HEK293 (cell line): ENCODE results near the gene STYK1.

Experiments
- ATF2 ChIP-seq: fragments of 450-650 bp; formaldehyde crosslinking; IDR thresholded peaks from 2 replicates; pipeline ENCODE4 v1.5.1; 2016; ENCODE audit warnings: missing biosample characterization, missing genetic modification characterization, low read depth
- CTCF ChIP-seq: fragments of 450-650 bp; formaldehyde crosslinking; IDR thresholded peaks from 2 replicates; pipeline ENCODE4 v1.5.1; 2016; ENCODE audit warnings: missing biosample characterization, missing genetic modification characterization
- PATZ1 ChIP-seq: fragments of 450-650 bp; formaldehyde crosslinking; IDR thresholded peaks from 2 replicates; pipeline ENCODE4 v1.5.1; 2016; ENCODE audit warnings: missing biosample characterization, missing genetic modification characterization
- REST ChIP-seq: fragments of 450-650 bp; formaldehyde crosslinking; IDR thresholded peaks from 2 replicates; pipeline ENCODE4 v1.5.1; 2016; ENCODE audit warnings: missing biosample characterization, missing genetic modification characterization
- SETDB1 ChIP-seq: IDR thresholded peaks from one replicate; pipeline ENCODE4 v1.6.1; 2017; ENCODE audit warnings: mild to moderate bottlenecking, low read length, moderate library complexity, mixed read lengths; ENCODE audit not compliant: insufficient read length
- YY1 ChIP-seq: fragments of 450-650 bp; formaldehyde crosslinking; IDR thresholded peaks from 2 replicates; pipeline ENCODE4 v1.5.1; 2018; ENCODE audit warnings: missing biosample characterization, missing genetic modification characterization
- ZBTB8A ChIP-seq: fragments of 450-650 bp; formaldehyde crosslinking; IDR thresholded peaks from 2 replicates; pipeline ENCODE4 v1.5.1; 2016; ENCODE audit warnings: missing biosample characterization, missing genetic modification characterization
- ZNF138 ChIP-seq: fragments of 450-650 bp; formaldehyde crosslinking; IDR thresholded peaks from 2 replicates; pipeline ENCODE4 v1.5.1; 2016; ENCODE audit warnings: missing biosample characterization, missing genetic modification characterization, borderline replicate concordance
- ZNF24 ChIP-seq: fragments of 450-650 bp; formaldehyde crosslinking; IDR thresholded peaks from 2 replicates; pipeline ENCODE4 v1.5.1; 2016; ENCODE audit warnings: missing biosample characterization, missing genetic modification characterization
- ZNF274 ChIP-seq, 2 experiments: fragments of 200-500 bp in 1 of 2; fragments of 450-650 bp in 1 of 2; sonication (Bioruptor generic) in 1 of 2; formaldehyde crosslinking in 1 of 2; IDR thresholded peaks; 2 replicates each; pipeline versions ENCODE4 v1.5.1 to v1.6.1; 2014 to 2016; ENCODE audit warnings: borderline replicate concordance in 1 of 2, inconsistent platforms in 1 of 2, low read length in 1 of 2, missing biosample characterization in 1 of 2, missing genetic modification characterization in 1 of 2
- ZNF549 ChIP-seq: fragments of 450-650 bp; IDR thresholded peaks from 2 replicates; pipeline ENCODE4 v1.5.1; 2018; ENCODE audit warnings: missing biosample characterization, missing genetic modification characterization, mild to moderate bottlenecking, inconsistent platforms, moderate library complexity
- ZNF747 ChIP-seq: fragments of 450-650 bp; formaldehyde crosslinking; IDR thresholded peaks from 2 replicates; pipeline ENCODE4 v1.5.1; 2016; ENCODE audit warnings: missing biosample characterization, missing genetic modification characterization

- TF ChIP-seq YY1 (tag by site-specific recombination) (no peak), CTCF (tag by site-specific recombination) (no peak), PATZ1 (tag by site-specific recombination) (peak; percentile 42), ZNF549 (no peak), ZBTB8A (peak; percentile 71), ZNF747 (tag by site-specific recombination) (no peak), REST (tag by site-specific recombination) (peak; percentile 34; the same call in 1 of the 2 replicates), ATF2 (tag by site-specific recombination) (no peak), ZNF24 (no peak), ZNF274 (IDR thresholded peaks at IDR 0.05; ENCODE audit: low read length) (no peak), ZNF274 (tag by site-specific recombination; IDR thresholded peaks at IDR 0.05; ENCODE audit: borderline replicate concordance) (no peak), ZNF138 (tag by site-specific recombination) (no peak), SETDB1 (no peak)
These were observed 49.3 kb upstream of the STYK1 start, which contains the start of gene YBX3 for GRCh38 chr12:10722905-10723746.
